ENCODE data around the gene ZNF860. TPM values are rescaled to one million over a fixed set of nuclear protein-coding genes. Genes with fewer than 3 reads are reported as not detected.

Gene ZNF860
- total and polyA plus RNA-seq, 2 donors (not counting 3 experiments of a cell fraction or from before 2014, with no cell fraction given): 0.19 to 0.73 TPM

GRCh38 chr3:31947162-31947561 is 34.4 kb upstream of the ZNF860 start:
- no peaks in the 10 kb centered on the region for H3K9me1 ChIP-seq (replicated peaks; ENCODE audit: control insufficient read depth, extremely low read depth, insufficient read depth, low read length)
- dilution Hi-C loops (cut with MboI; ENCODE audit: extremely low pct_ligation_motif_present, low sequenced_read_pairs) (no loop called here), intact Hi-C loops (cut with micrococcal nuclease) (no loop called here)
- DNase-seq (ENCODE audit: low read depth, low spot score): no peak
- no peak for FAIRE-seq
- CTCF ChIA-PET: interaction anchor here (1.2 to 1.3 kb wide), 2 partner anchors 13 kb away, joined by 4 to 5 read pairs; no protein-coding TSS in a partner anchor
- no peak for TF ChIP-seq MAX (IDR thresholded peaks at IDR 0.05; ENCODE audit: insufficient read depth, insufficient read length)
- no peak for TF ChIP-seq GATA2 (IDR thresholded peaks at IDR 0.05; ENCODE audit: insufficient read depth, insufficient read length, low read depth, low read length)
- TF ChIP-seq FOS (IDR thresholded peaks at IDR 0.05; ENCODE audit: borderline replicate concordance, insufficient read depth, low read length): no peak
- TF ChIP-seq POLR2A (IDR thresholded peaks at IDR 0.05; ENCODE audit: low read depth, low read length): no peak
- no peak for TF ChIP-seq CTCF (IDR thresholded peaks at IDR 0.05; ENCODE audit: extremely low read depth in 1 of 2, insufficient read depth in 1 of 2, low read depth in 1 of 2, low read length in 2 of 2)
- no peak for TF ChIP-seq POLR2AphosphoS5 (IDR thresholded peaks at IDR 0.05; ENCODE audit: insufficient read depth, low read depth, low read length)
- TF ChIP-seq MYC (IDR thresholded peaks at IDR 0.05; ENCODE audit: low read depth, low read length): no peak
- TF ChIP-seq JUN (IDR thresholded peaks at IDR 0.05; ENCODE audit: borderline replicate concordance, insufficient read depth, insufficient read length, low read depth): no peak
- TF ChIP-seq EZH2 (IDR thresholded peaks at IDR 0.05; ENCODE audit: borderline replicate concordance, low read depth, low read length, severe bottlenecking): no peak
- no peak overlapping the region for H2AFZ ChIP-seq (ENCODE audit: low read depth, low read length)
- H3K36me3 ChIP-seq (ENCODE audit: control insufficient read depth in 2 of 2, extremely low read depth in 1 of 2, insufficient read depth in 2 of 2, low read length in 2 of 2): no peaks in the 10 kb centered on the region
- H3K27ac ChIP-seq (ENCODE audit: insufficient read depth, low read depth, low read length): no peak overlapping the region
- H4K20me1 ChIP-seq (replicated peaks; ENCODE audit: control insufficient read depth, extremely low read depth, insufficient read depth, low read length): no peaks in the 10 kb centered on the region
- H3K79me2 ChIP-seq (ENCODE audit: control insufficient read depth, insufficient read depth, low read length): peaks cover 13% of the 10 kb centered on the region
- no peak overlapping the region for H3K4me2 ChIP-seq (ENCODE audit: insufficient read depth, low read length)
- no peaks in the 10 kb centered on the region for H3K27me3 ChIP-seq (ENCODE audit: control insufficient read depth in 2 of 2, insufficient read depth in 2 of 2, low read length in 2 of 2)
- H3K4me3 ChIP-seq (replicated peaks in 1 of 3; ENCODE audit: insufficient read depth in 1 of 3, low read depth in 1 of 3, low read length in 3 of 3): no peak overlapping the region
- BruUV-seq (replicated peaks): no TSS peak
- POLR2A ChIA-PET: no interaction called here
- H3K4me1 ChIP-seq (ENCODE audit: control insufficient read depth, extremely low read depth, insufficient read depth, low read length): no peaks in the 10 kb centered on the region
- no peak overlapping the region for H3K9ac ChIP-seq (replicated peaks; ENCODE audit: extremely low read depth, insufficient read depth, low read length)
- H3K9me3 ChIP-seq (replicated peaks; ENCODE audit: control insufficient read depth, insufficient read depth, low read length): no peaks in the 10 kb centered on the region

Measured in endothelial cell of umbilical vein (primary cell).